ENCODE measurements around the gene RARS2.
"Not testable (repeated sequence)": the region's sequence is repeated elsewhere in the genome, so short reads cannot be mapped to it uniquely, and the experiment has no call there.

RARS2 gene, protein sequence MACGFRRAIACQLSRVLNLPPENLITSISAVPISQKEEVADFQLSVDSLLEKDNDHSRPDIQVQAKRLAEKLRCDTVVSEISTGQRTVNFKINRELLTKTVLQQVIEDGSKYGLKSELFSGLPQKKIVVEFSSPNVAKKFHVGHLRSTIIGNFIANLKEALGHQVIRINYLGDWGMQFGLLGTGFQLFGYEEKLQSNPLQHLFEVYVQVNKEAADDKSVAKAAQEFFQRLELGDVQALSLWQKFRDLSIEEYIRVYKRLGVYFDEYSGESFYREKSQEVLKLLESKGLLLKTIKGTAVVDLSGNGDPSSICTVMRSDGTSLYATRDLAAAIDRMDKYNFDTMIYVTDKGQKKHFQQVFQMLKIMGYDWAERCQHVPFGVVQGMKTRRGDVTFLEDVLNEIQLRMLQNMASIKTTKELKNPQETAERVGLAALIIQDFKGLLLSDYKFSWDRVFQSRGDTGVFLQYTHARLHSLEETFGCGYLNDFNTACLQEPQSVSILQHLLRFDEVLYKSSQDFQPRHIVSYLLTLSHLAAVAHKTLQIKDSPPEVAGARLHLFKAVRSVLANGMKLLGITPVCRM

DNA sequence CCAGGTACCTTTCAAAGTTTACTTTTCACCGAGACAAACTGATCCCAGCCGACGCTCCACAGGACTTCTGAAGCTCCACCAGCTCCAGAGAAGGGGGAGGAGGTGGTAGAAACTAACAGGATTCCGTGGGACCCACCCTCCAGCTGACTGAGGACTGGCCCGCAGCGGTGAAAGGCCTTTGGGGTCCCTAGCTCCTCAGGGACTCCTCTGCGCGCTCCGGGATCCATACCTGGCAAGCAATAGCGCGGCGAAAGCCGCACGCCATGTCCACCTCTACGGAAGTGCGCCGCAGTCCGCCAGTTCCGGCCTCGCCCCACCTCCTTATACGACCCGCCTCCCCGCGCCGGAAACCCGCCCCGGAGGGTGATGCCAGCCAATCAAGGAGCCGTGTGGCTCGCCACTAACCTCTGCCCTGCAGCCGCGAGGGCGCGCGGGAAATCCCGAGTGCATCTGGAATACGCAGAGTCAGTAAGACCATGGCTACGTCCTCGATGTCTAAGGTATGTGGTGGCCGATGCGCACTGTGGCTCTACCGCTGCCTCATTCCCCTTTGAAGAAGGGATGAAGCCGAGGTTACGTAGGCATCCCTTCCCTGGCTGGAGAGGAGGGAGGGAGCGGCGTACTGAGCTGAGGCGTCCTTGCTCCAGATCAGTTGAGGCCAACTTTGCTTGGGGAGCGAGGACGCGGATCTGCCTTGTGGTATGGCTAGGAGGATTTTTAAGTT is at the start of gene RARS2, which contains the start of gene ORC3:
TSS of gene RARS2 (minus strand) at position 295 of the 724 bp plus-strand sequence. CDS start at position 265, 30 bp downstream.
TSS of gene ORC3 (plus strand) at position 443 of the 724 bp plus-strand sequence. CDS start at position 477, 34 bp downstream.
- DNase-seq: peak; percentile 98

DNA sequence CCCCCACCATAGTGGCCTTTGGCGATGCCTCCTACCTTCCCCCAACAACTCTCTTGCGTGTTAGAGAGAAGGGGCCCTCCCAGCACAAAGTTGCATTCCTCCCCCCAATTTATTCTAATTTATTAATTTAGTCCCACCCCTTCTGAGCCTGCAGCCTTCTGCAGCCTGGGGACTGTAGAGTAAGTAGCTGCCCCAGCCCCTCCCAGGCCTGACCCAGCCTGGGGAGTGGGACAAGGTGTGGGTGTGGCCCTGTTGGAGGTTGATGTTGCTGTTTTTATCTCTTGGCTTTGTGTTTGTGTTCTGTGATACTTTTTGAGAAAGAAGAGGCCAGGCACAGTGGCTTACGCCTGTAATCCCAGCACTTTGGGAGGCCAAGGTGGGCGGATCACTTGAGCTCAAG is 49.6 kb upstream of the RARS2 start:
- DNase-seq: no peak

DNA sequence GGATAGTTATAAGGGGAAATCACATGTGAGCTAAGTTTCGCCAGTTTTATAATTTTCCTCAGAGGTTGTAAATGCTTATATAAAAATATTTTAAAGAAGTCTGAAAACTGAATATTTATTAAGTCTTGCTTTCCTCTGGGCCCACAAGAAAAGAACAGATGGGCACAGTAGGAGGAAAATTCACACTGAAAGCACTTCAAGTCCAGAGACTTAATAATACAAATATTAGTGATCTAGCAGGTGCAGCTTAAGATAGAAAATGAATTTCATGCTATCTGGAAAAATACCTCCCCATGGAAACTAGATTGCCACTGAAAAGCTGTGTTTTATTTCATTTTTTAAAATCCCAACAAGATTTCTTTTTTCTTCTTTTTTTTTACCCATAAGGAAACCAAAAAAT is 47.3 kb upstream of the RARS2 start:
- DNase-seq: no peak

DNA sequence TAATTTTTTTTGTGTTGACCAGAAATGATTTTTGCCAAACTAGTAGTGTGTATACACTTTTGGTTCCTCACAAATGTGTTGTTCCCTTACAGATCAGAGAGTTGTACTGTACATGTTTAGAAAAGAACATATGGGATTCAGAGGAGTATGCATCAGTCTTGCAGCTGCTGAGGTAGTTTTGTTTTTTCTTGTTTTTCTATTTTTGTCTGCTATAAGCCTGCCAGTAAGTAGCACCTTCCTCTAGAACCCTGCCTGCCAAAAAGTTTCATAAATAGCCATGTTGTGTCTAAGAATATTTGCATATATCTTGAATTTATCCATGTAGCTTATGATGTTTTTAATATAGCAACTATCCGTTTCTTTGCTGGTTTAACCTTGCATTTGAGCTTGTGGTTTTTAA is 46.5 kb upstream of the RARS2 start:
- DNase-seq: no peak

DNA sequence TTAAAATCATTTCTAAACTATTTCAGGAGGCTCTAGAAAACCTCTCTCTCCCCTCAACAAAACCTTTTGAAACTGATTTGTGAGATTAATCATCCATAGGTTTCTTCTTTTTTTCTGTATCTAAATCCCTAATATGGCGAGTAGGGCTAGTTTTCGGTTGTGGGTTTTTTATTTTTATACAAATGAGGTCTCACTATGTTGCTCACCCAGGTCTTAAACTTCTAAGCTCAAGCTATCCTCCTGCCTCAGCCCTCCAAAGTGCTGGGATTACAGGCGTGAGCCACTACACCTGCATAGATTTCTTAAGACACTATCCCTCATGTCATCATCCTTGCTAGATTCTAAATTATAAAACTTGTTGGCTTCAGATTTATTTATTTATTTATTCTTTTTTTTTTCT is 44.1 kb upstream of the RARS2 start:
- no peak for DNase-seq

DNA sequence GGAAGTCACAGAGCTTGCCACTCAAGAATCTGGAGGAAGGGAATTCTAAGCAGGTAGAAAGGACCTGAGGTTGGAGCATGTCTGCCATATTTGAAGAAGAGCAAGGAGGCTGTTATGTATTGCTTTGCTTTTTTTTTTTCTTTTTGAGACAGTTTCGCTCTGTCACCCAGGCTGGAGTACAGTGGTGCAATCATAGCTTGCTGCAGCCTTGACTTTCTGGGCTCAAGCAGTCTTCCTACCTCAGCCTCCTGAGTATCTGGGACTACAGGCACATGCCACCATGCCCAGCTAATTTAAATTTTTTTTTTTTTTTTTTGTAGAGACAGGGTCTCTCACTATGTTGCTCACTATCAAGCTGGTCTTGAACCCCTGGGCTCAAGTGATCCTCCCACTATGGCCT is 41.0 kb upstream of the RARS2 start:
- DNase-seq: no peak

DNA sequence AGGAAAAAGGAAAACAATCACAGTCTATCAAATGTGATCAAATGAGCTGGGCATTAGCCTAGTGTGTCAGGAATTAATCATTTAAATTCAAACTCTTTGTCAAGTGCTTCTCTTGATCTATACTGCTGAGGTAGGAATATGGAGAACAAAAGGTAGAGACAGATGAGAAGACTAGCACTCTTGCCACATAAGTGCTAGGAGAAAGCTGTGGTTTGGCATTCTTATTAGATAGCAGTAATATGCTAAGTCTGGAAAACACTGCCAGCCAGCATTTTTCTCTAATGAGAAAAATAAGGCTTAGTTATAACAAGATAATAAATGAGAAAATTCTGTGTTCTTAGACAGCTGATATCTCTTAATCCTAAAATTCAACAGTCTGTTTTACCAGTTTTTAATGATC is 39.1 kb upstream of the RARS2 start:
- DNase-seq: no peak

DNA sequence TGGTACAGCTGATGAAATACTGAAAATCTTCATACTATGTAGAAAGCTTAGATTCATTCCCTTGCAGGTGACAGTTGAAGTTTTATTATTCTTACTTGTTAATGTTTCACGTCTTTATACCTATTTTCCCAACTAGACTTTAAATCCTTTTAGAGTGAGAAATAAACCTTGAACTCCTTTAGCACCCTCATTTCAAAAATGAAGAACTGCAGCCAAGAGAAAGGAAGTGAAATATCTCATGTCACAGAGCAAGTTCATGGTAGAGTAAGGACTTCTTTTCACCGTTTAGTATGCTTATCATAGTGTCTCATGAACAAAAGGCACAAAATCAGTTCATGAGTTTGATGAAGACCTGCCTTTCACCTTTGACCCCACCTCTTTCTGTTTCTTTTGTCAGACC is 38.6 kb upstream of the RARS2 start:
- DNase-seq: no peak

DNA sequence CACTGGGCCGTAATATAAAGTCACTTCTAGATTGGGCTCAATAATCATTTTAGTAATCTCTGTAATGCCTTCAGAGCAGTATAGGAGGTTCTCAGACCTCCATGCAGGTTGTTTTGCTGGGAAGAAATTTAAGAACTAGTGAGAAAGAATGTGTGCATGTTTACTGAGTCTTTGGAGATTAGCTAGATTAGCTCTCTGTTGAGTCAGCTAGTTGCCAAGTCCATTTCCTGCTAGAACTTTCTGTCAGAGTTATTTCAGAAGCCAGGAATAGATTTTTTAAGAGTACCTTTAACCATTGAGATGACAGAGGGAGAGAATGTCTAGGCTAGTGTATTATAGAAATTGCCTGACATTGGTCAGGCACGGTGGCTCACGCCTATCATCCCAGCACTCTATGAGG is 33.5 kb upstream of the RARS2 start:
- no peak for DNase-seq

DNA sequence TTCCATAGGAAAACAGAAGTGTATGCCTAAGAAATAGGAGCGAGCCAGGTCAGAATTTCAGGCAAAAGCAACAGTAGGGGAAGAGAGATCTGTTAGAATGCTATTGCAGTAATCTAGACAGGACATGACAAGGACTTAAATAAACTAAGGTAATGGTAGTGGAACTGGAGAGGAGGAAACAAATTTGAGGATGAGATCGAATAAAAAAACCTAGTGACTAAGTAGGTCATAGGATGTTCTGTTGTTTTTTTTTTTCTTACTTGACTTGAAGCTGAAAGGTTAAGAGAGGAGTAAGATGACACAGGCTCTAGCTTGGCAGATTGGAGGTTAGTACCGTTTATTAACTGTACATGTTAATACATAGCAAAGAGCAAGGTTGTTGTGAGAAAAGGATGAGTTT is 28.7 kb upstream of the RARS2 start:
- no peak for DNase-seq

DNA sequence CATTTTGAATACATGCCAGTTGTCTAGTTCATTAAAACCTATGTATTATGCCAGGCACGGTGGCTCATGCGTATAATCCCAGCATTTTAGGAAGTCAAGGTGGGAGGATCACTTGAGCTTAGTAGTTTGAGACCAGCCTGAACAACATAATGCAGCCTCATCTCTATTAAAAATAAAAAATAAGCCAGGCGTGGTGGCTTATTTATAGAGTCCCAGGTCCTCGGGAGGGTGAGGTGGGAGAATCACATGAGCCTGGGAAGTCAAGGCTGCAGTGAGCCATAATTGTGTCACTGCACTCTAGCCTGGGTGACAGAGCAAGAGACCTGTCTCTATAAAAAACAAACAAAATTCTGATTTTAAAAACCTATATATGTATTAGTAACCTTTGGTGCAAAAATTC is 27.6 kb upstream of the RARS2 start:
- DNase-seq: no peak

DNA sequence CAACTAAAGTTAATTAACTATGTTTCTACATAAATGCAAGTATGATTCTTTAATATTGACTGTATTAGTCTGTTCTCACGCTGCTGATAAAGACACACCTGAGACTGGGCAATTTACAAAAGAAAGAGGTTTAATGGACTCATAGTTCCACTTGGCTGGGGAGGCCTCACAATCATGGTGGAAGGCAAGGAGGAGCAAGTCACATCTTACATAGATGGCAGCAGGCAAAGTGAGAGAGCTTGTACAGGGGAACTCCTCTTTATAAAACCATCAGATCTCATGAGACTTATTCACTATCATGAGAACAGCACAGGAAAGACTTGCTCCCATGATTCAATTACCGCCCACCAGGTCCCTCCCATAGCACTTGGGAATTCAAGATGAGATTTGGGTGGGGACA is 23.2 kb upstream of the RARS2 start:
- DNase-seq: not testable (repeated sequence)

DNA sequence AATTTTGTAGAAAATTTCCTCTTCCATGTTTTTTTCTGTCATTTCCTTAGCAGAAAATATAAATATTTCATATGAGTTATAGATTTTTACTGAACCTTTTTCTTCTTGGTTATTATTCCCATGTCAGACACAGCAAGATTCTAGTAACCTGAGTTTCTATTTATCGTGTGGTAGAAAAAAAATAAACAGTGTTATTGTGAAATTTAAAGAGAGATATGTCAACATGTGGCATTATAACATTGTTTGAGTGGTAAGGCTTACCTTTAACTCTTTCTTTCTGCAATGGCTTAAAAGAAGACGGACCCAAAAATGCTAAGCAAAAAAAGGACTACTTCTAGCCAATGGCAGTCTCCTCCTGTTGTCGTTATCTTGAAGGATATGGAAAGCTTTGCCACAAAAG is 19.0 kb upstream of the RARS2 start:
- no peak for DNase-seq

DNA sequence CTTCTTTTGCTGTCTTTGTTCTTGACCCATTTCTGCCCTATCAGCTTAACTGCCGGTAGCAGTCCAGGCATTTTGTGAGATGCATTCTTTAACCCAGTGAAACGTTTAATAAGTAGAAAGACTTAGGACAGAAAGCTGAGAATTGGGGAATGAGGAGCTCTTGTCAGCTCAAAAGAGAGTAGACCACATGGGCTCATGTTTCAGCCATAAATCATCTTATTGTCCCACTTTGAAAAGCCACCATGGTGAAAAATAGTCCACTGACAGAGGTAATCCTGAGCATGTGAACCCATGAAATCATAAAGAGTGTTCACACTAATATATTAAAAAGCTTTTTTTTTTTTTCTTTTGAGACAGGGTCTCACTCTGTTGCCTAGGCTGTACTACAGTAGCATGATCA is 16.4 kb upstream of the RARS2 start:
- no peak for DNase-seq

DNA sequence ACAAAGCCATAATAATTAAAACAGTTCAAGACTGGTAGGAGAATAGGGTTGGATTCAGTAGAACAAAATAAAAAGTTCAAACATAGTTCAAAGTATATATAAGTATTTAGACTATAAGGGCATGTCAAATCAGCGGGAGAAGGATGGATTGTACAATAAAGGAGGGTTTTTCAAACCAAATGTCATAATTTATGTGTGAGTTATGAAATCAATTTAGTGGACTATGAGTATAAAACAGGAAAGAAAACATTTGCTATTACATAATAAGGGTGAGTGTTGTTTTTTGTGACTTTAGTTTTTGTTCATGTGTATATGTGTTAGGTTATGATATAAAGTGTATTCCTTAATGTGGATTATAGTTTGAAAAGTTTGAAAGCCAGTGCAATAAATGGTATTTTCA is 10.8 kb upstream of the RARS2 start:
- DNase-seq: no peak

DNA sequence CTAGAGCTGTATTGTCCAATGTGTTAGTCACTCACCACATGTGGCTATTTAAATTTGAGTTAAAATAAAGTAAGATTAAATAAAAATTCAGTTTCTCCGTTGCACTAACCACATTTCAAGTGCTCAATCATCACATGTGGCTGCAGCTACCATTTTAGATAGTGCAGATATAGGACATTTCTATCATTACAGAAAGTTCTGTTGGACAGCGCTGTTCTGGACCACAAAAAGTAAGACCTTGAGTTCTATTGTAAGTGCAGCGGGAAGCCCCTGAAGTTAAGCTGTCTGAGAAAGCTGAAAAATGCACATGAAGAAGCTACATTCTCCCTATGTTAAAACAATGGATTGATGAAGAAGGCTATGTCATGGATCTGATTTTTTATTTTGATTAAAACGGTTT is 1.2 kb upstream of the RARS2 start:
- DNase-seq: no peak

DNA sequence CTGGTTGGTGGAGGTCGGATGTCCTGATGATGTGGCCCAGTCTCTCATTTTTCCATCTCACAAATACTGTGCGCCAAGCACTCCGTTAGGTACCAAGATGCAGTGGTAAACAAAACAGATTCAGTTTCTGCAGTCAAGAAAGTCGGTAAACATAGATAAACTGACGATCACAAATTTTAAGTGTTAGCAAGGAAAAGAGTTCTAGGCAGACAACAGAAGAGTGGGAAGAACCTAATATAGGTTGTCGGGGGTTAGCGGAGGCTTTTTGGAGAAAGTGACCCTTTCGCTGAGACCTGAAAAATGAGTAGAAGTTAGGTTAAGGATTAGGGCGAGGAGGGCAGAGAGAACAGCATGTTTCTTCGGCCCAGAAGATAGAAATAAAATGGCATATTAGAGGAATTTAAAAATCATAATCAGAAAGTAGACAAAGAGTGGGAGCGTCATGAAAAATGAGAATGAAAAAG is 662 bp upstream of the RARS2 start:
- DNase-seq: no peak

DNA sequence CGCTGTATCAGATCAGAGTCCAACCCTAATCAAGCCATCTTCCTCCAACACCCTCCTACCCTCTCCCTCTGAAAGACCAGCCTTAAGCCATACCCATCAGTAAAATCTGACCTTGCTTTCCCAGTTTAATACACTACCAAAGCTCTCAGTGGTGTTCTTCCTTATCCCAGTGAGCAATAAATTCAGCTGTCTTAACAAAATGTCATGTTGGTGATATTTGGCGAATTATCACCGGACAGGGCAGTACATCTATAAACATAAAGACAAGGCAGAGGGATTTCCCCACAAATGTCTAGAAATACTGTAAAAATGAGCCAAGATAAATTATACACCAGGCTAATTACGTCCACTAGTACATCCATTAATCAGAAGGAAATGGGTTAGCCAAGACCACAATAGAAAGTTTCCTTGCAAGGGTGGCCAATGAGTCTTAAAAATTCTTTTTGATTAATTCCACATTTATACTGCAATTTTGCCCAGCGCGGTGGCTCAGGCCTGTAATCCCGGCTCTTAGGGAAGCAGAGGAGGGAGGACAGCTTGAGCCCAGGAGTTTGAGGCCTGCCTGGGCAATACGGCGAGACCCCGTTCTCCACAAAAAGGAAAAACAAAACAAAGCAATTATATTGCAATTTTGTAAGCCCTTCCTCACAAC is 905 bp downstream of the RARS2 start:
- peak; percentile 21 for DNase-seq

DNA sequence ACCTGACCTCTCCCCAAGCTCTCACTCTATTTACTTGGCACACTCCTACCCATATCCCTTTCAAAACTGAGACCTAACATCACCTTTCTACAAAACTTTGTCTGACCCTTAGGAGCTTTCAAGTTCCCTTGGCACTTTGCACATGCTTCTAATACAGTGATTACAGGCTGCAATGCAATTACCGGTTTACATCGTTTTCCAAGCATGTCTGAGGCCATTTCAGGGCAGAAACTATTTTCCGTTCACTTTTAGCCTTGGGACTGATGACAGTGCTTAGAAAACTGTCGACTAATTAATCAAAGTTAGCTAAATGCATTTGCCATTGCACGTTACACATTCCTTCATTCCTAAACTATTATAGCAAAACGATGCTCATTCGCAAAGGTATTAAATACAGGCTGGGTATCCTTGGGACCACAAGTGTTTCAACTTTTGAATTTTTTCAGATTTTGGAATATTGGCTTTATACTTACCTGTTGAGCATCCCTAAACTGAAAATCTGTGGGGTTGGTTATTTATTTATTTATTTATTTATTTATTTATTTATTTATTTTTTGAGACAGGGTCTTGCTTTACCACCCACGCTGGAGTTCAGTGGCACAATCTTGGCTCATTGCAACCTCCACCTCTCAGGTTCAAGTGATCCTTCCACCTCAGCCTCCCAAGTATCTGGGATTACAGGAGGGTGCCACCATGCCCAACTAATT is 3.3 kb downstream of the RARS2 start:
- no peak for DNase-seq

DNA sequence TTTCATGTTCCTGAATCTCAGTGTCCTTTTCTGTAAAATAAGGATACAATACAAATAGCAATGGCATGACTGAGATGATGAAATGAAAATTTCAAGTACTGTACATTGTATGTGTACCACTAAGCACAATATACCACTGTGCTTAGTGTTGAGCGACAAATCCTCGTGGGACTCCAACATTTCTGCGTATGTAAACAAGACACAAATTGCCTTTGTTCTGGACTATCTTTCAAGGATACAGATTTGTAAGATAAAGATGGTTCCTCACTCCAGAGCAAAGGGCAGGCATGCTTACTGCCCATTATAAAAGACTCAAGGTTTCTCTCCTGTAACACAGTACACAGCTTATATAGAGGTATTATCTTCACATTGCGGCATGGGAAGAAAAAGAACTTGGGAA is 6.0 kb downstream of the RARS2 start:
- no peak for DNase-seq

DNA sequence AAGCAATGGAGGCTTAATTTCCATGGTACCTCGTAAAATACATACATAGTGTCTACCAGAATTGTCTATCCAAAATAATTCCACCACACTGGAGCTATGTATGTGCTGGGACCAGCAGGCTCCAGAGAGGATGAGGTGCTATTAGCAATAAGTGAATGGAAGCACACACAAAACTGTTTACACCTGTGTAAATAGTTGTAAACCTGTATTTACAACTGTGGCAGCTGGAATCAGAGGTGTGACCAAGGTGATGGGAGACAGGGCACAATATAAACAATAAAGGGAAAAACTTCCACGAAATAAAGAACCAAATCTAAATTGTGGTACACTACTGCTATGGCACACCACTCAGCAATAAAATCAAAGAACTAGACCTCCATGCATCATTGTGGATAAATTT is 14.4 kb downstream of the RARS2 start:
- no peak for DNase-seq

DNA sequence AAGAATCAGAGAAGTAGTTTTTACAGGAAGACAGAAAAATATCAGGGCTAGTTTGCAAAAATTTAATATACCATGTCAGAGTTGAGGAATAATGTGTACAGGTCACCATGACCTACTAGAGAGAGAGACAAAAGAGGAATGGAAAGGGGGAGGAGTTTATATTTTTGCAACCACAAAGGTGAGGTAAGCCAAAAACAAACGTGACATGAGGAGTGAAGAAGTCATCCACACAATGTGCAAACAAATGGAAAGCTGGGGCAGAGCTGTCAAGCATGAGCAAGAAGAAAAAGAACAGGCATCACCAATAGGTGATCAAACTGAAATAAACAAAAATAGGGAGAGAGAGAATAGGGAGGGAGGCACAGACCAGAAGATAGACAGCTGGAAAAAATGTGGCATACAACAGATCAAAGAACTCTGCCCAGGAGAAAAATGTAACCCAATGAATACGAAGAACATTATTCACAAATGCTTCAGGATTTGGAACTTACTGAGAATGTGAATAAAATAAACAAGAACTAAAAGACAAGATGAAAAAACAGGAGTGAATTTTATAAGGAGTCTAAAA is 15.5 kb downstream of the RARS2 start:
- no peak for DNase-seq

Data from femur (tissue), 1 donor.